Measurements from ENCODE around the gene ALG6.
"Not testable (repeated sequence)": the region's sequence is repeated elsewhere in the genome, so short reads cannot be mapped to it uniquely, and the experiment has no call there.

Gene ALG6

DNA sequence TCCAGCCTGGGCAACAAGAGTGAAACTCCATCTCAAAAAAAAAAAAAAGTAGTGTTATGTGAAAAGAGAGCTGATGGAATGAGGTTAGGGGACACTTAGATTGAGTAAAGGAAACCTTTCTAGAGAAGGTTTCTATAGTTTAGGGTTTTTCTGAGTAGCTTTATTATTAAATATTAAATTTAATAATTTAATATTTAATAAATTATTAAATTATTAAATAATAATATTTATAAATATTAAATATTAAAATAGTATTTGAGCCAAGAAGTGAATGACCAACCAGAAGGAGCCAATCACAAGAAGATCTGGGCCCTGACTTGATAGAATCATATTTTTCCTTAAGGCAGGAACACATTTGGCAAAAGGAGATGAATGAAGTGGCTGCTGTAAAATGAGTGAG, 50.7 kb downstream of the ALG6 start:
- DNase-seq: no peak

DNA sequence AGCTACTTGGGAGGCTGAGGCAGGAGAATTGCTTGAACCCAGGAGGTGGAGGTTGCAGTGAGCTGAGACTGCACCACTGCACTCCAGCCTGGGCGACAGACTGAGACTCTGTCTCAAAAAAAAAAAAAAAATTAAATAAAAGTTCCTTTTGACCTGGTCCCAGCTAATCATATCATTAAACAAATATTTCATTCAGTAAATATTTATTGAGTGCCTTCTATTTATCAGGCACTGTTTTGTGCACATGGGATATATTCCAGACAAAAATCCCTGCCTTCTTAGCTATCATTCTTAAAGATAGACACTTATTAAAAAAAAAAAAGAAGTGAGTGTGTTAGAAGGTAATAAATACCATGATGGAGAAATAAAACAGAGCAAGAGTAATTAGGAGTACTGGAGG, 53.3 kb downstream of the ALG6 start:
- DNase-seq: not testable (repeated sequence)

DNA sequence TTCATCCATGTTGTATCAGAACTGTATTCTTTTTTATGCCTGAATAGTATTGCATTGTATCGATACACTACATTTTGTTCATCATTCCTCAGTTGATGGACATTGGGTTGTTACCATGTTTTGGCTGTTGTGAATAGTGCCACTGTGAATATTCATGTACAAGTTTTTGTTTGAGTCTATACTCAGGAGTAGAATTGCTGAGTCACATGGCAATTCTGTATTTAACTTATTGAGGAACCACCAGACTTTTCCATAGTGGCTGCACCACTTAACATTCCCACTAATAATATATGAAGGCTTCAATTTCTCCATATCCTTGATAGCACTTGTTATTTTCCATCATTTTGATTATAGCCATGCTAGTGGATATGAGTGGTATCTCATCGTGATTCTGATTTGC, 56.2 kb downstream of the ALG6 start:
- no peak for DNase-seq

DNA sequence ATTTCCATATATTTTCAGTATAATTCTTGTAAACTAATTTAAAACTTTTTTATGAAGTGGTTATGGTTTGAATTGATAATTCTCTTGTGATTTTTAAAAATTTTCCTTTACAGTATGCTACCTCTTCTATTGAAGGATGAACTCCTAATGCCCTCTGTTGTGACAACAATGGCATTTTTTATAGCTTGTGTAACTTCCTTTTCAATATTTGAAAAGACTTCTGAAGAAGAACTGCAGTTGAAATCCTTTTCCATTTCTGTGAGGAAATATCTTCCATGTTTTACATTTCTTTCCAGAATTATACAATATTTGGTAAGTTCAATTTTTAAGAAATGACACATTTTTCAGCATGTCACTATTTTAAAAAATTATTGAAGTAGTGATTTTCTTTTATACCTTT, 61.4 kb downstream of the ALG6 start:
- DNase-seq: no peak

DNA sequence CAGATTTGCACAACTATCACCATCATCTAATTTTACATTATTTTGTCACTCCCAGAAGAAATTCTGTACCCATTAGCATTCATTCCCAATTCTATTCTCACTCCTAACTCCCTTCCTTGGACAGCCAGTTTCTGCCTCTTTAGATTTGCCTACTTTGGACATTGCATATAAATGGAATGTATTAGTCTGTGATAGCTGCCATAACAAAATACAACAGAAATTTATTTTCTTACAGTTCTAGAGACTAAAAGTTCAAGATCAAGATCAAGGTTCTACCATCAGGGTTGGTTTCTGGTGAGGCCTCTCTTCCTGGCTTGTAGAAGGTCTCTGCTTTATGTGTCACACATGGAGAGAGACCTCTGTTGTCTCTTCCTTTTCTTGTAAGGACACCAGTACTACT, 61.9 kb downstream of the ALG6 start:
- DNase-seq: no peak

DNA sequence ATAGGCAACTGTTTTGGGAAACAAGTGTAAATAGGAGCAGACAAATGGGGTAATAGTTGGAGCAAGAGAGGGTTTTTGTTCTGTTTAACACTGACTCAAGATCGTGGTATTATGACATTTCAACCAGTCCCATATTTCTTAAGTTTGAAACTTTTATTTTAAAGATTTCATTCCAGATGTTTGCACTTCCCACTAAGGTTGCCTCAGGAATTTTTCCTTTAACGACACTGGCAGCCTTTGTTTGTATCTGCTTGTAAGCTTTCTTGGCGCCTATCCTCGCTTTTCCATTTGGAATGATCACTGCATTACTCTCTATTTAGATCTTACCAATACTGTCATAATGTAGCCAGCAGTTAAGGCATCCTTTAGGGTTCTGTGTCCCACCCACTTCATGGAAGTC, 67.7 kb downstream of the ALG6 start:
- DNase-seq: no peak

DNA sequence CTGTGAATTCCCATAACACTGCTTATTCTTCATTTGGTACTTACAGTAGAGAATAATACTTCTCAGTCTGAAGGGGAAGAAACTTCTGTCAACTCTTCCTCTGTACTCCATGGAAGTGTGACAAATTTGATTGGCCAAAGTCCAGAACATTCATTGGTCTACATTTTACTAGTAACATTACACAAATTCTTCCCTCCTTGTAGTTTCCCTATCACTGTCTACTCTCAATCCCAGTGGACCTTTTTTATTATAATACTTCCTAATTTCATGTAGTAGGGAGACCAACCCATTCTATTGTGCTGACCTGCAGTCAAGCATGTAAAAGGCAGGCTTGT, 74.7 kb downstream of the ALG6 start:
- DNase-seq: no peak

DNA sequence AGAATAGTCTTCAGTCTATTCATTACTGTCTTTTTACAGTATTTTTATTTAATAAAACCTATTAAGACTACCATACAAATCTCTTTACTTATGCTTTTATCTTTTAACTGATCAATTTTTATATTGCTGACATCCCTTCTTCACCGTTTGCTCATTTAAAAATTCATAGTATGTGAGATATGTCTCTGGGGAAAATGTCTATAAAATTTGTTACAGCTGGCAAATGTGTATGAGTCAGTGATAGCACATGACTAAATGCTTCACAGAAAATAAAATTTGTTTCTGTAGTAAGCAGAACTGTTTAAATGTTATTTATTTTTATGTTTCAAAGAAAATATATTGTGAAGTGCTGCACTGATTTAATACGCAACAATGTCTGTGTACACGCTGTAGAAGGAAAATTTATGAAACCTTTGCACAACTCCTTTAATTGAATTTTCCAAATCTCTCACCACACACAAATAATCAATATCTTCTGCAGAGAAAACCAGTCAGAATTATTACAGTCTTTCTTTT, 81.4 kb downstream of the ALG6 start:
- DNase-seq: no peak

DNA sequence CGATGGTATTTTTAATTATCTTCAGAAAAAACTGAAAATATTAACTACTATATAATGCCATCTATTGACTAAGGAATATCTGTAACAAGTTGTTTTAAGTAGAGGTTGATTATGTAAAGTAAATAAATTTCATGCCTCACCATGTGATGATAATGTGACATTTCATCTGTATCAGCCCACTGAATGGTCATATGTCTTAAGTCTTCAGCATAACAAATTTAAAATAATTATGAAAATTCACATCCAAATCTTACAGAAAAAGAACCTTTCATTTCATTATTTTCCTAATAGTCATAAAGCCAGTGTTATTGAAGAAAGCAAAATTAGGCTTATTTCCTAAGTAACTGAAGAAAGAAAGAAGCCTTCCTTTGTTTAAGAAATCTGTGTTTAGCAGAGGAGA, 83.0 kb downstream of the ALG6 start:
- no peak for DNase-seq

DNA sequence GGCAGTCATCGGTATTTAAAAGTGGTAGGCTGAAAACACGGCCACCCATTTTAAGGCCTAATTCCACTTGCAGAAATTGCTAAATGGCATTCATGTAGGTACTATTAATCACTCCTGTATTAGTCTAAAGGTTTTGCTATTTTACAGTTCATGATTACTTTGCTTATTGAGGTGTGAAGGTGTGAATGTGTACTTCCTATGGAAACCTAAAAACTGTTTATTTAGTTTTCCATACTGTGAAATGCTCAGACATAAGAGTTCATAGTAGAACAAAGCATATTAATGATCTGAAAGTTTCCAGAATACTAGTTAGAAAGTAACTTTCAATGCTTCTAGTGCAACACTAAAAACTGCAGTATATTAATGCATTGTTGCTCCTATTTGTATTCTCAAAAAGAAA, 85.8 kb downstream of the ALG6 start:
- DNase-seq: no peak

DNA sequence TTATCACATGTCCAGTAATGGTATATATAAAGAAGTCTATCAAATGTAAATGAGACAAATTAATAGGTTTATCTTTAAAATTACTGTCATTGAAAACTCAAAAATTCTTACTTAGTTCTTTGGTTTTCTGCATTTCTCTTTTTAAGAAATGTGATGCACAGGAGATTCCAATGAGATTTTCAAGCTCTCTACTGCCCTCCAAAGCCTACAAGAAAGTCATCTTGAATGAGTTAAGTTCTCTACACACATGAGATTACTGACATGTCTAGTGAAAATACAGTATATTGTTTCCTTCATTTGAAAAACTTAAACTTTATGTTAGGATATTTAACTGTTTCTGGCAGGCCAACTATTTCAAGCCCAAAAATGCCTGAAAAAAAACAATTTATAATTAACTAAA, 86.8 kb downstream of the ALG6 start:
- DNase-seq: no peak

DNA sequence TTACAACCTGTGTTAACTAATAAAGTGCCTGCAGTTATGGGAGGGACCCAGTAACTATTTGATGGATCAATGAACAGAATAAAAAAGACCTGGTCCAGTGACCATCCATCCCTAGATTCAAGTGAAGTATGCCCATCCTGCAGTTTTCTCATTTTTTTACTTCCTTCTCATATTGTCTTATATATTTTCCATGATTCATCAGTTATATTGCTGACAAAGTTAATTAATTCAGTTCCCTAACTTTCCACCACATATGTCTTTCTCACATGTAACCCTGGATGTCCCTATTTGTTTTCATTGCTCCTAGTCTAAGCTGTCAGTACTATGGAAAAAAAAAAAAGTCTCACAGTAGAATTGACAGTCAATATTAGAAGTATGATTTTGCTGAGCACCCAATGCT, 91.3 kb downstream of the ALG6 start:
- DNase-seq: no peak

DNA sequence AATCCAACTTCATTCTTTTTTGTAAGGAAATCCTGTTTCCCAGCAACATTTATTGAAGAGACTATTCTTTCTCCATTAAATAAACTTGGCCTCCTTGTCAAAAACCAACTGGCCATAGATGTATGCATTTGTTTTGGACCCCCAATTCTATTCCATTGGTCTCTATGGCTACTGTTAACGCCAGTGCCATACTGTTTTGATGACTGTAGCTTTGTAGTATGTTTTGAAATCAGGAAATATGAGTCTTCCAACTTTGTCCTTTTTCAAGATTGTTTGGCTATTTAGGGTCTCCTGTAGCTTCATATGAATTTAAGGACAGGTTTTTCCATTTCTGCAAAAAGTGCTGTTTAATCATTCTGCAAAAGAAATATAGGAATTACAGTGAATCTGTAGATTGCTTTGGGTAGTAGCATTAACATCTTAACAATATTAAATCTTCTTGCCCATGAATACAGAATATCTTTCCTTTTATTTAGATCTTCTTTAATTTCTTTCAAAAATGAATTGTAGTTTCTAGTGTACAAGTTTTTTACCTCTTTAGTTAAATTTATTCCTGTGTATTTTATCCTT, 94.3 kb downstream of the ALG6 start:
- no peak for DNase-seq

DNA sequence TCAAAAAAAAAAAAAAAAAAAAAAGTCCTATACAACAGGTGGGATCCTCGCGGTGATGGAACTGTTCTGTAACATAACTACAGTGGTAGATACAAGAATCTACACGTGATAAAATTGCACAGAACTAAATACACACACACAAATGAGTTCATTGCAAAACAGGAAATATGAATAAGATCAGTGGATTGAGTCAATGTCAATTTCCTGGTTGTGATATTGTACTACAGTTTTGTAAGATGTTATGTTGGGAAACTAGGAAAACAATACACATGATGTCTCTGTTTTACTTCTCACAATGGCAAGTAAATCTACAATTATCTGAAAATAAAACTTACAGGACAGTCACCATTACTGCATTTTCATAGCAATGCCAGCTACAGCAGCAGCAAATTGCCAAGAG, 95.8 kb downstream of the ALG6 start:
- DNase-seq: no peak

DNA sequence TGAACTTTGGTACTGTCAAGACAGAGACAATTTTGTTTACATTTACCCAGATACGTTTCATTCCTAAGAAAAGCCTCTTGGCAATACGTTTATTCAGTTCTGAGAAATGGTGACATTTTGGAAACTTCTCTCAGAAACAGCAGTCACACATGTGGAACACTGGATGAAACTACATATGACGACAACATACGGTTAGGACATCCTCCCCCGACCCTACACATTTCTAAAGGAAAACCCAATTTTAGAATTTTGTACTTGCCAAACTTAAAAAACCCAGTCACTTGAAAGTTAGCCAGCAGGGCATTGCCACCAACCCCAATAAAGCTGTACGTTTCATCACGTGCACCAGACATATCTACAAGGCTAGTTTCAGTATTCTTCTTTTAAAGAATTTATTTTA, 98.8 kb downstream of the ALG6 start:
- DNase-seq: no peak

DNA sequence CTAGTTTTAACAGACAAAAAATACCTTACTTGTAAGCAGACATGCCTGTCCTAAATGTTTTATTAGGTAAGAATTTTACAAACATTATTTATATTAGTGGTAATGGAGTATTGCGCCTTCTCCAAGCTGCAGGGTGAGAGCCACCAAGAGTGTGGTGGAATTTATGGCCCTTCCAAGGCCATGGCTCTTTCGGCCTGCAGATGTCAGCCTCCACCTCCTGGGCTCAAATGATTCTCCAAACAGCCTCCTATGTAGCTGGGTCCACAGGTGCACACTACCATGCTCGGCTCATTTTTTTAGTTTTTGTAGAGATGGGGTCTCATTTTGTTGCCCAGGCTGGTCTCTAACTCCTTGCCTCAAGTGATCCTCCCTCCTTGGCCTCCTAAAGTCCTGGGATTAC, 99.3 kb downstream of the ALG6 start:
- DNase-seq: no peak

DNA sequence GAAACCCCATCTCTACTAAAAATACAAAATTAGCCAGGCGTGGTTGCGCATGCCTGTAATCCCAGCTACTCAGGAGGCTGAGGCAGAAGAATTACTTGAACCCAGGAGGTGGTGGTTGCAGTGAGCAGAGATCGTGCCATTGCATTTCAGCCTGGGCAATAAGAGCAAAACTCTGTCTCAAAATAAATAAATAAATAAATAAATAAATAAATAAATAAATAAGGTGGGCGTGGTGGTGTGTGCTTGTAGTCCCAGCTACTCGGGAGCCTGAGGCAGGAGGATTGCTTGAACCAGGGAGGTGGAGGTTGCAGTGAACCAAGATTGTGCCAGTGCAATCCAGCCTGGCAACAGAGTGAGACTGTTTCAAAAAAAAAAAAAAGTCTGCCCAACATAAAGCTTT, 101.3 kb downstream of the ALG6 start:
- DNase-seq: not testable (repeated sequence)

DNA sequence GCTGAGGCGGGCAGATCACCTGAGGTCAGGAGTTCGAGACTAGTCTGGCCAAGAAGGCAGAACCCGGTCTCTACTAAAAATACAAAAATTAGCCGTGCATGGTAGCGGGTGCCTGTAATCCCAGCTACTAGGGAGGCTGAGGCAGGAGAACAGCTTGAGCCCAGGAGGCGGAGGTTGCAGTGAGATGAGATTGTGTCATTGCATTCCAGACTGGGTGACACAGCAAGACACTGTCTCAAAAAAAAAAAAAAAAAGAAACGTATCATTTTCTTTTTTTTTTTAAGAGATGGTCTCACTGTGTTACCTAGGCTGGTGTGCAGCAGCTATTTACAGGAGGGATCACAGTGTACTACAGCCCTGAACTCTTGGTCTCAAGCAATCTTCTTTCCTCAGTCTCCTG, 108.3 kb downstream of the ALG6 start:
- no peak for DNase-seq

DNA sequence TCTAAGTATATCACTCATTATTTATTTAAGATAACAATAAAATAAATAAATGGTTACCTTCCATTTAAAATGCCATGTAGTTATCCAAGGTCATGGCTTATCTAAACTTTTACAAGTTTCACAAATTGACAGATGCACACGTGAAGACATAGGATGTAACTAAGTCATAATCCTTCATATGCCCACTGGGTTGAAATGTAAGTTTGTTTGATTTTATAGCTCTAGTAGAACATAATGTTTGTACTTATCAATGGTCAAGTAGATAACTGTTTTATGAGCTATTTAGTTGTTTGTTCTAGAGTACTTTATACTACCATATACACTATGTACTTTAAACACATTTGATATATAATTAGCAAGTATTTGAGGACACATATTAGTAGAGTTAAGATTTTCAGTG, 112.6 kb downstream of the ALG6 start:
- no peak for DNase-seq

DNA sequence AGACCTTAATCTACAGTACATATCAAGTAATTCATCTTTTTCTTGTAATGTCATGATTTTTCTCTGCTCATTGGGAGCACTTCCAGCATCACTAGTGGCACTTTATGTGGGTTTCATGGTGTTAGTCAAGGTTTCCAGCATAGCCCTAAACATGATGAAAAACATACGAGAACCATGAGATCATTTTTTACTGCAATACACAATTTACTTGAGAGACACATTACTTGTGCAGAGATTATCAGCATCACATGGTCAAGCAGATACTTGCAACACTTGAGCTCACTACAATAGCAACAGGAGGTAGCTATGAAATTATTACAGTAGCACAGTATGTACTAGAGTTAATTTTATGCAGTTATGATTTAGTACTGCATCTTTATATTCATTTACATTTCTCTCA, 119.2 kb downstream of the ALG6 start:
- DNase-seq: no peak

DNA sequence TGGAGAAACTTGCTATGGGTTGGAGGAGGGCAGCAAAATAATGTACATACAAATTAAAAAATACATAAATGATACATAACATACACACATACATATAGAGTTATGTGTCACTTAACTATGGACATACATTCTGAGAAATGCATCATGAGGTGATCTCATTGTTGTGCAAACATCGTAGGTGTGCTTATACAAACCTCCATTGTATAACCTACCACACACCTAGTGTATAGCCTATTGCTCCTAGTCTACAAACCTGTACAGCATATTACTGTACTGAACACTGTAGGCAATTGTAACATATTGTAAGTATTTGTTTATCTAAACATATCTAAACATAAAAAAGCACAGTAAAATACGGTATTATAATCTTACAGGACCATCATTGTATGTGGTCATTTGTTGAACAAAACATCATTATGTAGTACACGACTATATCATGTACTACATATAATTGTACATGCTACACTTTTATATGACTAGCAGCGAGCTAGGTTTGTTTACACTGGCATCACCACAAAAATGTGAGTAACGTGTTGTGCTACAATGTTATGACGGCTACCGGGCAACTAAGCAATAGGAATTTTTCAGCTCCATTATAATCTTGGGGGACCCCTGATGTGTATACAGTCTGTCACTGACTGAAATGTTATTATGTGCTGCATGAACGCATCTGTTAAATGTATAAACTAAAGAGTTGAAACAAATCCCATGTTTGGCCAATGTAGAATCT, 120.1 kb downstream of the ALG6 start:
- no peak for DNase-seq

All from retina (tissue), 1 donor.